SU-DHL-6 (cell line): ENCODE results near the gene TP53BP2.

Experiments used
- CTCF ChIP-seq: fragments of 200-600 bp; sonication (generic); IDR thresholded peaks from one replicate; pipeline ENCODE4 v1.5.1; 2017; ENCODE audit warnings: antibody characterized with exemption, mild to moderate bottlenecking, low read length, moderate library complexity; ENCODE audit not compliant: insufficient read depth, poor library complexity, severe bottlenecking
- EZH2phosphoT487 ChIP-seq: fragments of 200-600 bp; sonication (generic), shearing (Covaris generic); conservative IDR thresholded peaks from 2 replicates; pipeline ENCODE4 v1.6.1; 2018; ENCODE audit warnings: mild to moderate bottlenecking, antibody characterized with exemption, low read length, moderate library complexity, mixed read lengths

- TF ChIP-seq CTCF: no peak
- TF ChIP-seq EZH2phosphoT487: no peak
These were observed 32.1 kb upstream of the TP53BP2 start for GRCh38 chr1:223877804-223878203.
